Stimulated activated CD4-positive, alpha-beta T cell treated with anti-CD3 and anti-CD28 coated beads, Interleukin-2, amount 100 ng/mL, for 48 hours (primary cell): ENCODE data around the gene ZNF416.
A peak's percentile ranks its signal among the peaks of the same experiment; 100 is the strongest.

Experiments
- DNase-seq, 2 donors: peaks; one replicate each; pipeline ENCODE4 v3.0.0-alpha.2; 2020

The ZNF416 gene

GRCh38 chr19:57578487-57579205, at the start of gene ZNF416:
TSS of gene ZNF416 (minus strand) at chr19:57578911. CDS start at chr19:57578704, 207 bp downstream.
- peak; percentile 88 to 91 for DNase-seq

- no peak for DNase-seq
Observed at GRCh38 chr19:57623091-57623490, 44.4 kb upstream of the ZNF416 start.

- DNase-seq: no peak
Observed at GRCh38 chr19:57620673-57621348, 42.1 kb upstream of the ZNF416 start.

GRCh38 chr19:57615346-57615745, 36.6 kb upstream of the ZNF416 start:
- DNase-seq: no peak

- peak; percentile 80 to 82 for DNase-seq
Observed at GRCh38 chr19:57613941-57614743, 35.4 kb upstream of the ZNF416 start, which contains the start of gene ZNF134. TSS of gene ZNF134 (plus strand) at chr19:57614242. CDS start at chr19:57619469, 5,227 bp downstream.

- DNase-seq: no peak
Observed at GRCh38 chr19:57611113-57611512, 32.4 kb upstream of the ZNF416 start.

GRCh38 chr19:57606931-57607330, 28.2 kb upstream of the ZNF416 start:
- DNase-seq: no peak

GRCh38 chr19:57599761-57600383, 21.2 kb upstream of the ZNF416 start, which contains the start of gene ZNF530:
TSS of gene ZNF530 (plus strand) at chr19:57599885. CDS start at chr19:57604346, 4,461 bp downstream.
- DNase-seq: peak; percentile 88 to 89

GRCh38 chr19:57599377-57599760, 20.7 kb upstream of the ZNF416 start:
- no peak for DNase-seq

GRCh38 chr19:57587529-57587928, 8.8 kb upstream of the ZNF416 start:
- no peak for DNase-seq

GRCh38 chr19:57583521-57584416, 5.1 kb upstream of the ZNF416 start, which contains the start of gene ZIK1:
TSS of gene ZIK1 (plus strand) at chr19:57584145. CDS start at chr19:57584357, 212 bp downstream.
- peak; percentile 71 for DNase-seq

GRCh38 chr19:57583104-57583520, 4.4 kb upstream of the ZNF416 start:
- DNase-seq: no peak

GRCh38 chr19:57576661-57577060, 2.0 kb downstream of the ZNF416 start:
- DNase-seq: no peak

GRCh38 chr19:57572415-57572947, 6.2 kb downstream of the ZNF416 start:
- no peak for DNase-seq

- no peak for DNase-seq
Observed at GRCh38 chr19:57570707-57571106, 8.0 kb downstream of the ZNF416 start.

- DNase-seq: no peak
Observed at GRCh38 chr19:57566396-57567265, 12.1 kb downstream of the ZNF416 start.

- DNase-seq: no peak
Observed at GRCh38 chr19:57563547-57563946, 15.2 kb downstream of the ZNF416 start.

- DNase-seq: no peak
Observed at GRCh38 chr19:57560049-57560491, 18.6 kb downstream of the ZNF416 start.

- DNase-seq: peak; percentile 78 to 81
Observed at GRCh38 chr19:57559404-57560025, 19.2 kb downstream of the ZNF416 start, which contains the start of gene ZNF550. TSS of gene ZNF550 (minus strand) at chr19:57559863. CDS start at chr19:57559682, 181 bp downstream.

GRCh38 chr19:57559008-57559403, 19.7 kb downstream of the ZNF416 start:
- DNase-seq: peak; percentile 5 to 6
